ENCODE results near the gene CYP3A4. TPM values are rescaled to one million over a fixed set of nuclear protein-coding genes. Genes with fewer than 3 reads are reported as not detected.
"Not testable (repeated sequence)": the region's sequence is repeated elsewhere in the genome, so short reads cannot be mapped to it uniquely, and the experiment has no call there.

The CYP3A4 gene
- total RNA-seq, 1 experiment from 2014 or later, result not detected

DNA sequence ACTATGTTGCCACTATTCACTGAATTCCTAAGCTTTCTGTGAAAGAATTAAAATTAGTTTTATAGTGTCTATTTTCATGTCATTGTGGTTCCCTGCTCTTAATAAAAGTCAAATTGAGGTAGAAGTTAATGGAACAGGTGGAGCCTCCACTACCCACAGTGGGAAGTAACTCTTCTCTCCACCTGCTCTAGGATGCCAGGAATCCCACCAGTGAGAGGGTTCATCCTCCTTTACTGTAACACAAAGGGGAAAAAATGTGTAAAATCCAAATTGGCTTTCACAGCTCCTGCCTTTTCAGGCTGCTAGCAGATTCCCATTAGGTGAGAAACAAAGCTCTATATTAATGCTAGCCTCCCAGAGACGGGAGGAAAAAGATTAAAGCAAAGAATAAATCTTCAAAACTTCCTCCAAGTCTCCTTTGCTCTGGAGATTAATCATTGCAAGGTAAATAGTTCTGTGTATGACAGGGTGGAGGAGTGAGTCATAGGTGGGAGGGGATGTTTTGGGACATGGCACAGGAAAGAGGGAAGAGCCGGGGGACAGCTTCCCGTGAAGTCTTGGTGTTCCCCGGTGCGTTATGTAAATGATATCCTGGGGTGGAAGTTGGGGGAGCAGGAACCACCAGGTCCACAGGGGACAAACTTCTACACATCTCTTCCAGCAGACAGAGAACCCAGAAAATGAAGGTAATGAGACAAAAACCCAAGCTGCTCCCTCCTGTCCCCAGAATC is 32.5 kb downstream of the CYP3A4 start:
- not testable (repeated sequence) for H3K36me3 ChIP-seq (replicated peaks; ENCODE audit: control insufficient read depth, insufficient read depth, low read length); DNase-seq; H3K27me3 ChIP-seq (ENCODE audit: control insufficient read depth, insufficient read depth, low read length); H3K4me3 ChIP-seq (ENCODE audit: insufficient read depth, low read depth, low read length)

DNA sequence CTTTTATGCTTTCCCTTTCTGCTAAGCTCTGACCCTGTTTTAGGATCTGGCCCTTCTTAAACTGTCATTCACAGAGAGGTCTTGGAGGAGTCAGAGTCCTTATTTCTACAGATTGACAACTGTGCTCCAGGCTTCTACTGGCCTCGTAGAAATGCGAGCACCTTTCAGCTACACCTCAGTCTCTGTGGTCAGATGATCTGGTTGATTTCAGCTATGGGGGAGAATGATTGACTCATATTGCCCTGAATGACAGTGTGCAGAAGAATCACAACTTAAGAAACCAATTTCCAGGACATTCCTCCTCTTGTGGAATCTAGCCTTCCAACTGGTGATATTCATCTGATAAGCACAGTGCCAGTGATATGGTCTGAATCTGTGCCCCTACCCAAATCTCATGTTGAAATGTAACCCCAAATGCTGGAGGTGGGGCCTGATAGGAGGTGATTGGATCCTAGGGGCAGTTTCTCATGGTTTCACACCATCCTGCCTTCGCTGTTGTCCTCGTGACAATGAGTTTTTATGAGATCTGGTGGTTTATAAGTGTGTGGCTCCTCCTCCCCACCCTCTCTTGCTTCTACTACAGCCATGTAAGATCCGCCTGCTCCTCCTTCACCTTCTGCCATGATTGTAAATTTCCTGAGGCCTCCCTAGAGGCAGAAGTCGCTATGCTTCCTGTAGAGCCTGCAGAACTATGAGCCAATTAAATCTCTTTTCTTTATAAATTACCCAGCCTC is 35.0 kb downstream of the CYP3A4 start:
- no peak for DNase-seq
- Histone ChIP-seq H3K36me3 (replicated peaks; ENCODE audit: control insufficient read depth, insufficient read depth, low read length) (no peaks in the 10 kb centered on the region), H3K4me3 (ENCODE audit: insufficient read depth, low read depth, low read length) (no peak overlapping the region), H3K27me3 (ENCODE audit: control insufficient read depth, insufficient read depth, low read length) (no peaks in the 10 kb centered on the region)

DNA sequence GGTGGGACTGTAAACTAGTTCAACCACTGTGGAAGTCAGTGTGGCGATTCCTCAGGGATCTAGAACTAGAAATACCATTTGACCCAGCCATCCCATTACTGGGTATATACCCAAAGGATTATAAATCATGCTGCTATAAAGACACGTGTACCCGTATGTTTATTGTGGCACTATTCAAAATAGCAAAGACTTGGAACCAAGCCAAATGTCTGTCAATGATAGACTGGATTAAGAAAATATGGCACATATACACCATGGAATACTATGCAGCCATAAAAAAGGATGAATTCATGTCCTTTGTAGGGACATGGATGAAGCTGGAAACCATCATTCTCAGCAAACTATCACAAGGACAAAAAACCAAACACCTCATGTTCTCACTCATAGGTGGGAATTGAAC is 37.1 kb downstream of the CYP3A4 start:
- H3K36me3 ChIP-seq (replicated peaks; ENCODE audit: control insufficient read depth, insufficient read depth, low read length); H3K4me3 ChIP-seq (ENCODE audit: insufficient read depth, low read depth, low read length); DNase-seq; H3K27me3 ChIP-seq (ENCODE audit: control insufficient read depth, insufficient read depth, low read length): not testable (repeated sequence)

DNA sequence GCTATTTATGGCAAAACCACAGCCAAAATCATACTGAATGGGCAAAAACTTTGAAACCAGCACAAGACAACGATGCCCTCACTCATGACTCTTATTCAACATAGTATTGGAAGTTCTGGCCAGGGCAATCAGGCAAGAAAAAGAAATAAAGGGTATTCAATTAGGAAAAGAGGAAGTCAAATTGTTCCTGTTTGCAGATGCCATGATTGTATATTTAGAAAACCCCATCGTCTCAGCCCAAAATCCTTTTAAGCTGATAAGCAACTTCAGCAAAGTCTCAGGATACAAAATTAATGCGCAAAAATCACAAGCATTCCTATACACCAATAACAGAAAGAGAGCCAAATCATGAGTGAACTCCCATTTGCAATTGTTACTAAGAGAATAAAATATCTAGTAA is 38.6 kb downstream of the CYP3A4 start:
- not testable (repeated sequence) for DNase-seq; H3K36me3 ChIP-seq (replicated peaks; ENCODE audit: control insufficient read depth, insufficient read depth, low read length); H3K27me3 ChIP-seq (ENCODE audit: control insufficient read depth, insufficient read depth, low read length); H3K4me3 ChIP-seq (ENCODE audit: insufficient read depth, low read depth, low read length)

DNA sequence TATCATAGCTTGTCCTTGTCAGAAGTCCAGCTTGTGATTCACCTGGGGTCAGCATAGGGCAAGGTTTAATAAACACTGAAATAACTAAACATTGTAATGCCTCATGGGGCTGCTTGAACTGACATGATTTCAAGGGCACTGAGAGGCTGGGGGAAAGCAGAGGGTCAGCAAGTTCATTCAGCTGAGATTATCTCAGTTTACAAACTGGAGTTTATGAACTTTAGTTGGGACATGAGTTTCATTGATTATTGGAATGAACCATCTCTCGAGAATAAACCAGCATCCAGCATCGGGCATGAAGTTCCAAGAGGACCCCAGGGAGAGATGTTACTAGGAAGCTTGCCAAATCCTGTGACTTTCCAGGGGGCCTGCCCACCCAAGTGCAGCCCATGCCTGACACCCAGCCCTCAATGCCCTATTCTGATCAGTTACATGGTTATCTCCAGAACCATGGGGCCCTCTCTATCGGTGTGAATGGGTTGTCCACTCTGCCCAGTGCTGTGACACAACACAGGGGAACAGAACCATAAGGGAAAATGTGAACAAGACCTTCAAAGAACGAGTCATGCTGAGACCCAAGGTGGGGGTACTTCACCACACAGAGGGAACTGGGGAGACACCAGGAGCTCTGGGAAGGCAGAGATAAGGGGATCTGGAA is 41.1 kb downstream of the CYP3A4 start:
- Histone ChIP-seq H3K36me3 (replicated peaks; ENCODE audit: control insufficient read depth, insufficient read depth, low read length) (no peaks in the 10 kb centered on the region), H3K4me3 (ENCODE audit: insufficient read depth, low read depth, low read length) (no peak overlapping the region), H3K27me3 (ENCODE audit: control insufficient read depth, insufficient read depth, low read length) (no peaks in the 10 kb centered on the region)
- DNase-seq, result no peak

DNA sequence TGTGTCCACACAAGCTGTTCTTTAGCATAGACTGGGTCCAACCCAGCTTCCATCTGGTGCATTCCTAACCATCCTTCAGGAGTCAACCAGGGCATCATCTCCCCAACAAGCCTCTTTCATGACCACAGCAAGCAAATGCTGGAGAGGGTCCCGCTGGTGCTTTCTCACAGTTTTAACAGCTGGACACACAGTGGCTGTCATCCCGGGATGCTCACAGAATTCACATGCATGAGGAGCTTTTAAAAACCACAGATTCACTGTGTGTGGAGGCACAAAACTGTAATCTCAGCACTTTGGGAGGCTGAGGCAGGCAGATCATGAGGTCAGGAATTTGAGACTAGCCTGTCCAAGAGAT is 42.6 kb downstream of the CYP3A4 start:
- H3K4me3 ChIP-seq (ENCODE audit: insufficient read depth, low read depth, low read length), result no peak overlapping the region
- no peaks in the 10 kb centered on the region for H3K36me3 ChIP-seq (replicated peaks; ENCODE audit: control insufficient read depth, insufficient read depth, low read length)
- DNase-seq, result no peak
- H3K27me3 ChIP-seq (ENCODE audit: control insufficient read depth, insufficient read depth, low read length), result no peaks in the 10 kb centered on the region

DNA sequence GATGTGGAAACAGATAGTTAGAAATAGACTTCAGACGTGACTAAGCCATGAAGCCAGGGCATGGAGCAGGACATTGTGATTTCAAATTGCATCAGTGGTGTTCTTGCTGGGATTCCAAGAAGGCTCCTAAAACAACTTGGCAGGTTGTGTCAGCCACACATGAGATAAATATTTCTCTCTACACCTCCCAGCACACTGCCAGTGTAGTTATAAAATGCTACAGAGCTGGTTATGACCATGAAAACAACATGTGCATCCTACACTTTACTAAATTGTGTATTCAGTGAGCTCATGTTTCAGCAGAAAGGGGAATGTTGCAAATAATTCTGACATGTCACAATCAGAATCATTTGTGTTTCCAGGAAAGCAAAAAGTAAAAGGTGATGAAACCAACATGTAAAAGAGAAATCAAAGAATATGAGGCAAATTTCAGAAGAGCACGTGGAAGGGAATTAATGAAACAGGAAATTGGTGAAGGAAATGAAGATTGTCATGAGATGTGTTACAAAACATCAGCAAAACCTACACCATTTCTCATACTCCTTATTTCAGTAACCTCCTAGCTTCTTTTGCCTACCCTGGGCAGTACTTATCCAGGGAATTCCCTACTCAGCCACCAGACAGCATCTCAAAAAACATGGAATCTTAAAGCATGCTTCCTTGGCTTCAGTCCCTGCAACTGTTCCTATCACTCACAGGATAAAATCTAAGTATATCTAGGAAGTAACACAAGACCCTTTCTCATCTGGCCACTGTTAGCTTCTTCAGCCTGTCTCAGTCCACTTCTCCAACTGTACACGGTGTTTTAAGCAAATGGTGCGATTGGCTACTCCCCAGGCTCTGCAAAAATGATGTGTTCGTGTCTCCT is 43.2 kb downstream of the CYP3A4 start:
- Histone ChIP-seq H3K27me3 (ENCODE audit: control insufficient read depth, insufficient read depth, low read length) (no peaks in the 10 kb centered on the region), H3K36me3 (replicated peaks; ENCODE audit: control insufficient read depth, insufficient read depth, low read length) (no peaks in the 10 kb centered on the region), H3K4me3 (ENCODE audit: insufficient read depth, low read depth, low read length) (no peak overlapping the region)
- DNase-seq, result no peak

DNA sequence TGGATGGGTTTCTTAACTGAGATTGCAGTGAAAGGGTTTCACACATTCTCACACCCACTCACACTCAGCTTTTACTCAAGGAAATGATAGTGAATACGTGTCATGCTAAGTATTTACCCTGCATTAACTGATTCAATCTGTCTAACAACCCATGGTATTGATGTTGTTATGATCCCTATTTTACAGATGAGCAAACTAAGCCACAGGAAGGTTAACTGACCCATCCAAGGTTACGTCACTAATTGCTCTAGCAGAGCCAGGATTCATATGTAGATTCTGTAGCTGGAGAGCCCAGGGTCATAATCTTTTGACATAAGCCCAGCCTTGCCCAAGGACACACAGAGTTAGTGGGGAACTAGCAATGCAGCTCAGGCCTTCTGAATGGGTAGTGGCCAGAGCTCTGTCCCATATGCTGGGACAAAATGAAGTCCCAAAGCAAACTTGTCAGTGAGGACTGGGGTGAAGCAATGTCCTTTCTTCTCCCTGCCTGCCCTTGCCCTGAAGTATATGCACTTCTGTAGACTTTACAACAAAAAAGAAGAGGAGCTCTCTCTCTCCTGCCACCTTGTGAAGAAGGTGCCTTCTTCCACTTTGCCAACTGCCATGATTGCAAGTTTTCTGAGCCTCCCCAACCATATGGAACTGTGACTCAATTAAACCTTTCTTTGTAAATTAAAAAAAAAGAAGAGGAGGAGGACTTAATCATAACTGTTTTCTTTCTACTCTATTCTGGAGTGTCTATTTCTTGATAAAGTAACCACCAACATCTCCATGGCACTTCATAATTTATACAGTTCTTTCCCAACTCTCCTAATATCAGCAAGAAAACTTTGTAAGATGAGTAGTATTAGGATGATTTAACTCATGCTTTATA is 44.0 kb downstream of the CYP3A4 start:
- H3K27me3 ChIP-seq (ENCODE audit: control insufficient read depth, insufficient read depth, low read length), result no peaks in the 10 kb centered on the region
- H3K4me3 ChIP-seq (ENCODE audit: insufficient read depth, low read depth, low read length), result no peak overlapping the region
- no peak for DNase-seq
- H3K36me3 ChIP-seq (replicated peaks; ENCODE audit: control insufficient read depth, insufficient read depth, low read length), result no peaks in the 10 kb centered on the region

DNA sequence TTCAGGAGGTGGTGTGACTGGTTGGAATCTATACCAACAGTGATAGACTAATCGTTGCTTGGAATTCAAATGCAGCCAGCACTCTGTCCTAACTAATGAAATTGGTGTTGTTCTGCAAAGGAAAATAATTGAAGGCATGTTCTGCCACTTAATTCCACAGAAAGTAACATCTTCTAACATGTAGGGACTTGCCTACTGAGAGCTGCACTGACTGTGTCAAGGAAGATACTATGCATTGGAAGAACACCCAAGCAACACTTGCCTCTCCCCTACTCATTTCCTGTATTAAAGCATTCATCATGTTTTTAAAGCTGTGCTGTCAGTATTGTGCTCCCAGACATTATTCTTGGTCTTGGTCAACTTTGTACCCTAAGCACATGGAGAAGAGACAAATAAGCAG is 46.3 kb downstream of the CYP3A4 start:
- Histone ChIP-seq H3K4me3 (ENCODE audit: insufficient read depth, low read depth, low read length) (no peak overlapping the region), H3K27me3 (ENCODE audit: control insufficient read depth, insufficient read depth, low read length) (no peaks in the 10 kb centered on the region), H3K36me3 (replicated peaks; ENCODE audit: control insufficient read depth, insufficient read depth, low read length) (no peaks in the 10 kb centered on the region)
- no peak for DNase-seq

DNA sequence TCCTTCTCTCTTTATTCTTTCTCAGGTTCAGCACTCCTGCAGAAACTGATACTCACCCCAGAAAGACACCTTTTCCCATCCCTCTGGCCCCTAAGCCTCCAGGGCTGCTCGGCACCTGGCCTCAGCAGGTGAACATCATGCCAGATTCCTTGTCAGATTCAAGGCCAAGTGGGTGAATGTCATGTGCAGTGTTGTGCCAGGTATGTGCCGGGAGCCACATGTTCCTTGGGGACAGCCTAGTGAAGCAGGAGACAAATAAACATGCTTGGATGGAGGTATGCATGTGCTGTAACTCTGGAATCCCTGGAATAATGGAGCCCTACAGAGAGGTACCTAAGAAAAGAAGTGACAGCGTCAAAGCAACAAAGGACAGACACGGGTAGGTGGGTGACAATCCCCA is 47.3 kb downstream of the CYP3A4 start:
- DNase-seq; H3K27me3 ChIP-seq (ENCODE audit: control insufficient read depth, insufficient read depth, low read length); H3K4me3 ChIP-seq (ENCODE audit: insufficient read depth, low read depth, low read length); H3K36me3 ChIP-seq (replicated peaks; ENCODE audit: control insufficient read depth, insufficient read depth, low read length): not testable (repeated sequence)

DNA sequence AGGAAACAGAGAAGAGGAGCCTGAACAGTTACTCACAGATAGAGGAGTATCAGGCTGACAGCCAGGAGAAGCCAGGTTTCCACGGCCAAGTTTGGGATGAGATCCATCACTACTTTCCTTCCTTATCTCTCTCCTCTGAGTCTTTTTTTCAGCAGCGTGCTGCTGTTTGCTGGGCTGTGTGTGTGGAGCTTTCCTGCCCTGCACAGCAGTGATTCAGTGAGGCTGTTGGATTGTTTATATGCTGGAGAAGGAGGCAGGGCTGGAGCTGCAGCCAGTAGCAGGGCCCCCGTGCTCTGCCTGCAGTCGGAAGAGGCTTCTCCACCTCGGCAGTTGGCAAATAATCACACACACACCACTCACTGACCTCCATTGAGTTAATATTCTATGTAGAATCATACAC is 49.0 kb downstream of the CYP3A4 start, which contains the start of gene CYP3A7:
TSS of gene CYP3A7 (minus strand) at position 210 of the 400 bp plus-strand sequence. CDS start at position 107, 103 bp downstream.
- no peak for DNase-seq
- H3K36me3 ChIP-seq (replicated peaks; ENCODE audit: control insufficient read depth, insufficient read depth, low read length), result no peaks in the 10 kb centered on the region
- H3K27me3 ChIP-seq (ENCODE audit: control insufficient read depth, insufficient read depth, low read length), result no peaks in the 10 kb centered on the region
- H3K4me3 ChIP-seq (ENCODE audit: insufficient read depth, low read depth, low read length), result no peak within 1 kb of the TSS

DNA sequence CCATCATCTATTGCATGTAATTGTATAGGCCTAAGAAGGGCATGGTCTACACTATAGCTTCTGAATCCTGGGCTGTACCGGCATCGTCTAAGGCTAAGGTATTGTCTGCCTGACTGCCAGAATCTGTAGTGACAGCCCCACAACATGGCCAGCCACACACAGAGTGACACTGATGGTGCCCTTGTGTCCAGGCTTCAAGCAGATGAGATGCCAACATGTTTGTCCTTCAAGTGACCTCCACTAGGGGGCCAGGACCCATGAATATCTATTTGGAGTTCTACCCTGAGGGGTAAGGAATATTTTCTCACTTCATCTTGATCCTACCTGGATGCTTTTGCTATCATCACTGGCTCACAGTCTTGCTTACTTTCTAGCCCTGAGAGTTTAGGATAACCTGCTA is 50.5 kb downstream of the CYP3A4 start:
- H3K36me3 ChIP-seq (replicated peaks; ENCODE audit: control insufficient read depth, insufficient read depth, low read length), result no peaks in the 10 kb centered on the region
- no peak overlapping the region for H3K4me3 ChIP-seq (ENCODE audit: insufficient read depth, low read depth, low read length)
- DNase-seq, result peak; percentile 33
- no peaks in the 10 kb centered on the region for H3K27me3 ChIP-seq (ENCODE audit: control insufficient read depth, insufficient read depth, low read length)

DNA sequence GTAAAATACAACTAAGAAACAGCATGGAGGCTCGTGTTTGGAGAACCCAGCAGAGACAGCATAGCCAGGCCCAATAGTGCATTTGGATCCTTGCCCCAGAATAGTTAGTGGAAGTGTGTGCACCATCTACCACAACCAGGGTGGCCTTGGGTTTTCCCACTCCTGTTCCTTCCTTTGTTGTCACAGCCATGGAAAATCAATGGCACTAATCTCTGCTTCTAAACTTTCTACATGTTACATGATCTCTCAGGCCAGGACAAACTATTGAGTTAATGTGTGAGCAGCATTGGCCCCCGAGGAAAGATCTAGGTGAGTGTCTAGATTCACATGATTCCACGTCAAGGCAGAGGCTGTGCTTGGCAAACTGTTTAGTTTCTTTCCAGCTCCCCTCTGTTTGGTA is 51.0 kb downstream of the CYP3A4 start:
- no peak for DNase-seq
- Histone ChIP-seq H3K36me3 (replicated peaks; ENCODE audit: control insufficient read depth, insufficient read depth, low read length) (no peaks in the 10 kb centered on the region), H3K4me3 (ENCODE audit: insufficient read depth, low read depth, low read length) (no peak overlapping the region)

More for the DNA sequence above, 51.0 kb downstream of the CYP3A4 start:
- no peaks in the 10 kb centered on the region for H3K27me3 ChIP-seq (ENCODE audit: control insufficient read depth, insufficient read depth, low read length)

Measured in H7 (cell line).